NCI-H2107 treated with DMSO at 0.1 percent for 48 hours (cell line): ENCODE results near the gene STAM.

Experiments
- DNase-seq: peaks from one replicate; lab custom pipeline; 2025; ENCODE audit not compliant: unreplicated experiment; lab: John Stamatoyannopoulos, UW

STAM gene

DNA sequence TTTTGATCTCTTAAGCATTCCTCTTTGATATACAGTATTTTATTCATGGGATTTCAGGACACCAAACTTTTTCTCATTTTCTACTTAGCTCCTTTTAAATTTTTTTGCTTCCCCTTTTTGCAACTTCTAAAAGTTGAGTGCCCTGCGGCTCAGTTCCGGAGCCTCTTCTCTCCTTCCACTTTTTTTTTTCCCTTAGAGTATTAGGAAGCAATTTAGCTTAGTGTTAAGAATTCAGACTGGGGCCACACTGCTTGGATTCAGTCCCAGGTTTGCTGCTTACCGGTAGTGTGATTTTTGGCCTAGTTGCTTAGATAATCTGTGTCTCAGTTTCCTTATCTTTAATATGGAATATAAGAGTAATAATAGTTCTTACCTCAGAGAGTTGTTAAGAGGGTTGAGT lies 3.4 kb downstream of the STAM start:
- no peak for DNase-seq

DNA sequence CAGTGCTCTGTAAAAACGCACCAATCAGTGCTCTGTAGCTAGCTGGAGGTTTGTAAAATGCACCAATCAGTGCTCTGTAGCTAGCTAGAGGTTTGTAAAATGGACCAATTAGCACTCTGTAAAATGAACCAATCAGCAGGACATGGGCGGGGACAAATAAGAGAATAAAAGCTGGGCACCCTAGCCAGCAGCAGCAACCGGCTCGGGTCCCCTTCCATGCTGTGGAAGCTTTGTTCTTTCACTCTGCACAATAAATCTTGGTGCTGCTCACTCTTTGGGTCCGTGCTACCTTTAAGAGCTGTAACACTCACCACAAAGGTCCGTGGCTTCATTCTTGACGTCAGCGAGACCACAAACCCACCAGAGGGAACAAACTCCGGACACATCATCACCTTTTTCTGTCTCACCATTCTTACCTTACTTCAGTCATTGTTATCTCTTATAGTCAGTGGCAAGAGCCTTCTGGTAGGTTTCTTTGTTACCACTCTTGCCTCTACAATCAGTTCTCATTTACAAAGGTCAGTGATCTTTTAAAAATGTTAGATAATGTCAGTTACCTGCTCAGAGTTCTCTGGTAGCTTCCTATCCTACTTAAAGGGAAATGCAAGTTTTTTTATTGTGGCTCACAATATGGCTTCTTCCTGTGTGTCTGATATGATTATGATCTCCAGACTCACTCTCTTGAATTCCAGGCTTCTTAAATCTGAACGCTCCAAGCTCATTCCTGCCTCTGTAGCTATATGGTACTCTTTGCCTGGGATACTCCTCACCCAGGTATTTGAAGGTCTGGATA lies 4.5 kb downstream of the STAM start:
- no peak for DNase-seq

DNA sequence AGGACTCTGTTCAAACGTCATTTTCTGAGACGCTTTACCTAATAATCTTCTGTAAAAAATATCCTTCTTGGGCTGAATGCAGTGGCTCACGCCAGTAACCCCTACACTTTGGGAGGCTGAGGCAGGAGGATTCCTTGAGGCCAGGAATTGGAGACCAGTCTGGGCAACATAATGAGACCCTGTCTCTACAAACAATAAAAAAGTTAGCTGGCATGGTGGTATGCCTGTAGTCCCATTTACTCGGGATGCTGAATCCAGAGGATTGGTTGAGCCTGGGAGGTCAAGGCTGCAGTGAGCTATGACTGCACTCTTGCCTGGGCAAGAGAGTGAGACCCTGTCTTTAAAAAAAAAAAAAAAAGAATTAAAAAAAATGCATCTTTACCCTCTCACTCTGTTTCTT lies 5.1 kb downstream of the STAM start:
- no peak for DNase-seq

DNA sequence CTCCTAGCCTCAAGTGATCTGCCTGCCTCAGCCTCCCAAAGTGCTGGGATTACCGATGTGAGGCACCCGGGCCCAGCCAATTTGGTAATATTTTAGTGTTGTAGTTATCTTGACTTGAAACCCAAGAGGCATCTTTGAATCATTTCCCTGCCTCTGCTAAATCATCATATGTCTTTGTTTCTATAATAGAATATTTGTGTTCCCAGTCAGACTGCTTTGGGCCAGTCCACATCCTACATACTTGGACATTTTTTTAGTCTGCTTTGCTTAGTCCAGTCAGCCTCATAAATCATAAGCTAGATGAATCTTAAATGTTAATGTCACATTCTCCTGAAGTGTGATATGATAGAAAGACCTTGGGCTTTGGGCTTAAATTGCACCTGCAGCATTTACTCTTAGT lies 5.9 kb downstream of the STAM start:
- no peak for DNase-seq

DNA sequence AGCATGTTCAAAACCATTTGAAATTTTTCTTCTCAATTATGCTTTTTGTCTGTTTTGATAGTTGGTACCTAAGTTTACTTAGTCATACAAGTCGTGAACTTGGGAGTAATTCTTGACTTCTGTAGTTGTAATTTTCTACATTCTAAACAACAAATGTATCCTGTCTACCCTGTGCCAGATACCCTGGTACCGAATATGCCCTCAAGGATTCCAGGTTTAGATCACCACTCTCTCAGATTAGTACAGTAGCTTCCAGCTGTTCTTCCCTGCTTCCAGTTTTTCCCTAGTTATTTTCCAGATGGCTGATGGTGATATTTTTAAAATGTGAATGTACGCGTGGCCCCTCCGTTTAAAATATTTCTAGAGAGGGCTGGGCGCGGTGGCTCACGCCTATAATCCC lies 6.5 kb downstream of the STAM start:
- DNase-seq = no peak

DNA sequence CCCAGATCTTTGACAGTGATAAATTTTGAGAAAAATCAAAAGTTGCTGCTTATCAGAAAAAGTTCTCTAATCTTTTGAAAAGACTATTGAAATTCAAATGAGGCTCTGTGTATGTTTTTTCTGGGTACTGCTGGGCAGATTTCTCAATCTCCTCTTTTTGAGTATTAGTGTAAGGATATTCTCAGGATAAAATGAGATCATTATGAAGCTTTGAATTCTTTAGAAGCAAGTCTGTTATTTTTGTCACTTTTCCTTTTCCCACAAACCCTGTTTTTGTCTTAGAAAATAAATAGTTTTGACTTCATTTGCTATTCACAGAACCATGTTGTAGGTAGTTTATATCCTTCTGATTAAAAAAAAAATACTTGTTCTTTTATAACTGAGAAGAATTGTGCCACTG lies 7.9 kb downstream of the STAM start:
- DNase-seq = no peak

DNA sequence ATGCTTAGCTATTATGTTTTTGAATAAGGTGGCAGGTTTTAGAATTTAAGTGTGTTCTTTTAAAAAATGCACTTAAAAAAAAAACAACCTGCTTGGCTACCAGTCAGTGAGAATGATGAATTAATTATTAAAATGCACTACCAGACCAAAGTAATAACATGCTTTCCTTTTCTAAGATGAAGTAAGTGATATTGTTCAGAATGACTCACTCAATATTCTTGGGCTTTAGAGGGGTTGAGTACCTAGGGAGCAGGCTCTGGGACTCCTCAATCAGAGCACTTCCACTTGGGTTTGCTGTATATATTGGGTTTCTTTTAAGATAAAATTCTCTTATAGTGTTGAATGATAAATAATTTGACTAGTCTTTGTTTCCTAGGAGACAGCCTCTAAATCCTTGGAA lies 8.6 kb downstream of the STAM start:
- DNase-seq = no peak

DNA sequence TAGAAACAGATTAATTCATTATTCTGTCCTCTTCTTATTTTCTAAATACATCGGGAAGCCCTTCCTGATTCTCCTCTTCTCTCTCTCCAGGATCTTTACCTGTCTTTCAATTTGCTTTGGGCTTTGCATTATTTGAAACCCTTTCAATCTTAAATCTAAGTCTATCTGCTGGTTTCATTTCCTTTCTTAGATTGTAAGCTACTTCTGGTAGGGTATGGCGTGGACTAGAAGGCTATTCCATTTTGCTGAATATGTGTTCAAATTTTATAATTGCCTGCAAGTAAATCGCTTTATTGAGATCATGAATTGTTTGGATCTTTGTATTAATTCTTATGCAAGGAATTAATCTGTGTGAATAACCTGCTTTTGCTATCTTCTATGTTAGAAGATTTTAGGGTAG lies 11.1 kb downstream of the STAM start:
- no peak for DNase-seq

DNA sequence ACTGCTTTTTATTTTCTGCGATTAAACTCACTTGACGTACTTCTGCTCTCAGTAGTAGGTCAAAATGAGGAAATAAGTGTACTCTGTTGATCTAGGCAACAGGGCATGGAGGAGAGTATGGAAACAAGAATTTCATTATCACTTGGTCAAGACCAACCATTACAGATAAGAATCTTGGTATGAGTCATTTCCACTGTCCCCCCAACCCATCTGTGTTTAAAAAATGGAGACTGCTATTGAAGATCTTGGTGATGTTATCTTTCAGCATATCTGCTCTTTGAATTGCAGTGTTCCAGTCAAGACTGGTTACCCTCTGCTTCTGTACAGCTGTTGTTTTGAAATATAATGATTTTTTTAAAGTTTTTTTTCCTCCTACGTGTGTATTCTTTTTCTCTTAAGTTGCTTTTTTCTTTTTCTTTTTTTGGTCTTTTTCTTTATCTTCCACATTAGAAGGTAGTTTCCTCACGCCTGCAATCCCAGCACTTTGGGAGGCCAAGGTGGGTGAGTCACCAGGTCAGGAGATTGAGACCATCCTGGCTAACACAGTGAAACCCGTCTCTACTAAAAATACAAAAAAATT lies 11.7 kb downstream of the STAM start:
- no peak for DNase-seq

GRCh38 chr10:17657103-17657500 lies 13.2 kb downstream of the STAM start:
- no peak for DNase-seq

DNA sequence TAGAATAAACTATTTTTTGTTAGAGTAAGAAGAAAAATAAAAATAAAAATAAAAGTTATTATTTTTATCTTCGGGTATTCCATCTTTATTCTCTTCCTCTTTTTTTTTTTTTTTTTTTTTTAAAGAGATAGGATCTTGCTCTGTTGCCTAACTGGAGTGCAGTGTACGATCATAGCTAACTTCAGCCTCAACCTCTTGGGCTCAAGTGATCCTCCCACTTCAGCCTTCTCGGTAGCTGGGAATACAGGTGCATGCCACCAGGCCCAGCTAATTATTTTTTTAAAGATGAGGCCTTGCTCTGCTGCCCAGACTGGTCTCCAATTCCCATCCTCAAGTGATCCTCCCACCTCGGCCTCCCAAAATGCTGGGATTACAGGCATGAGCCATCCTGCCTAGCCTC lies 15.4 kb downstream of the STAM start:
- no peak for DNase-seq

DNA sequence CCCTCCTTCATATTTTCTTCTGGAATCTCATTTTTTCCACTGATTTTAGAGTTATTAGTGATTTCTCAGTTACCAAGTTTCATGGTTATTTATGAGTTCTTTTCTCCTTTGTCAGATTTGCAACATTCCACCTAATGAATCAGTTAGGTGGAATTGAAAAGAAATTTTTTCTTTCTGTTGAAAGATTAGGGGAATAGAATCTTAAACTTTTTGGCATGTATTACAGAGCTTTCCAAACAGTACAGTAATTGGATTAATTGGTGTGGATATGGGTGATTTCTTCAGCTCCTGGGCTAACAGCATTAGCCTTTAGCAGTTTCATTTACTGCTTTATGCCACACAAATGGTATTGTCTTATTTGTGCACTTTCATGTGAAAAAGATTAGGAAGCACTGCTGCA lies 17.0 kb downstream of the STAM start:
- no peak for DNase-seq

- no peak for DNase-seq
Observed at GRCh38 chr10:17661510-17661909, 17.6 kb downstream of the STAM start.

GRCh38 chr10:17662193-17663138 lies 18.5 kb downstream of the STAM start:
- DNase-seq = no peak

DNA sequence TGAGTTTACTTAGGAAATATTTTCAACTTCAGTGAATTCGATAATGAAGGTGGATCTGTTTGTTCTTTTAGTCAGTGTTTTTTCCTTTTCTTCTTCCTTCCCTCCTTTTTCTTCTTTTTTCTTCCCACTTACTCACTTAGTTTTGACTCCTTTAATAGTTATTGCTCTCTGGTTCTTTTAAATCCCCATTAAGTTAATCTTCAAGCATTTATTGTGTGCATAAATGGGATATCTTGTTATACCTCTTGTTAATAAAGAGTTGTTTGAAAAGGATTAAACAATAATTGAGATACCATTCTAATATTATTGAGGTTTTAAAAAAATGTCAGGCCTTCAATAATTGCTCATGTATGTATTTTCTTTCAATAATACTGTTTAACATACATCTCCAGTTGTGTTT lies 19.5 kb downstream of the STAM start:
- no peak for DNase-seq

DNA sequence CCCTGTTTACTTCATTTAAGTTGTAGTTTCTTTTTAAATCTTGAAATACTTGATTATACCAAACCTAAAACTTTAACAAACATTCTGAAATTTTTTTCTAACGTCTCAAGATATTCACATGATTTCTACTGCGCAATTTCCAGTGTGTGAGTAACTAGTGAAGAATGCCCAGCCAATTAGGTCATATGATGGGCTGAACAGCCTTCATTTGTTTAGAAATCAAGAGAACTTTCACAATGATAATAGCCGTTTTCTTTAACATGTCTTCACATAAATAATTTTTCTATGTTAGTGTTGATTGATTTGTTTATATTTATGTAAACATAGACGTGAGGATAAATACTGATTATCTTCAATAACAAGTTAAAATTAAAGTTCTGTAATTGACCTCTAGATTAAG lies 21.8 kb downstream of the STAM start:
- no peak for DNase-seq

DNA sequence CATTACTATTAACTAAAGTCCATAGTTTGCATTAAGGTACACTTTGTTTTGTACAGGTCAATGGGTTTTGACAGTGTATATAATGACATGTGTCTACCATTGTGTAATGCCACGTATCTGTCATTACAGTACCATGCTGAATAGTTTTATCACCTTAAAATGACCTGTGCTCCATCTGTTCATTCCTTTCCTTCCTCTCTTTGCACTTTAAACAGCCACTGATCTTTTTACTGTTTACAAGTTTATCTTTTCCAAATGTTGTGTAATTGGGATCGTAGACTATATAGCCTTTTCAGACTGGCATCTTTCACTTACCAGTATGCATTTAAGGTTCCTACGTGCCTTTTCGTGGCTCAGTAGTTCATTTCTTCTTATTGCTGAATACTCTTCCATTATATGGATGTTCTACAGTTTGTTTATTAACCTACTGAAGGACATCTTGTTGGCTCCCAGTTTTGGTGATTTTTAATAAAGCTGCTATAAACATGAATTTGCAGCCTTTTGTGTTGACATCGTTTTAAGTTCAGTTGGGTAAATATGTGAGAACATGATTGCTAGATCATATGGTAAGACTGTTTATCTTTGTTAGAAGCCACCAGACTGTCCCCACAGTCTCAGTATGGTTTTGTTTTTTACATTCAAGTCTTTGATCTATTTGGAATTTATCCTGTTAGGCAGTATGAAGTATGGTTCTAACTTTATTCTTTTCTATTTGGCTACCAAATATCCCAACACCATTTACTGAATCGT lies 24.7 kb downstream of the STAM start:
- DNase-seq = no peak

DNA sequence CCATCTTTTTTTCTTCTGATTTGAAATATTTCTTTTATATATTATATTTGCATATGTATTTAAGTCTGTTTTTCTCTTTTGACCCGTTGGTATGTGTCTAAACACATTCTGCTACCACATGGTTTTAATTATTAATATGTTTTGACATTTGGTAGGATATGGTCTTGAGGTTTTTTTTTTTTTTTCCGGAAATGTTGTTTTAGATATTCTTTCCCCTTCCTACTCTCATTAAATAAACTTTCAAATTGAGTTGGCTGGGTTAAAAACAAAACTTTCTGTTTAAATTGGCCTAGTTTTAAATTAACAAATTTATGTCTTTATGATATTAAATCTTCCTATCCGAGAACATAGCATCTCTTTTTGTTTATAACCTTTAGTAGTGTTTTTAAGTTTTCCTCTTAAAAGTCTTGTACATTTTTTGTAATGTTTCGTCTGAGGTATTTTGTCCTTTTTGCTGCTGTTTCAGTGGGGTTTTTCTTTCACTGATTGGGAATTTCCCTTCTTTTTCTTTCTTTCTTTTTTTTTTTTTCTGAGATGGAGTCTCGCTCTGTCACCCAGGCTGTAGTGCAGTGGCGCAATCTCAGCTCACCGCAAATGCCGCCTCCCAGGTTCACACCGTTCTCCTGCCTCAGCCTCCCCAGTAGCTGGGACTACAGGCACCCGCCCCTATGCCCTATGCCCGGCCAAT lies 25.4 kb downstream of the STAM start:
- no peak for DNase-seq

- no peak for DNase-seq
Observed at GRCh38 chr10:17671307-17671706, 27.4 kb downstream of the STAM start.

GRCh38 chr10:17673471-17674061 lies 29.6 kb downstream of the STAM start:
- no peak for DNase-seq
